ENCODE measurements around the gene UBE3B. TPM values are rescaled to one million over a fixed set of nuclear protein-coding genes. Genes with fewer than 3 reads are reported as not detected.
A peak's percentile ranks its signal among the peaks of the same experiment; 100 is the strongest.

The UBE3B gene
- total and polyA plus RNA-seq, 4 donors = 10.0 to 58.9 (median 26.8) TPM

GRCh38 chr12:109444259-109444658 is 33.2 kb upstream of the UBE3B start:
- TF ChIP-seq CTCF (IDR thresholded peaks at IDR 0.05; ENCODE audit: control extremely low read depth, extremely low read depth) = no peak
- H3K27ac ChIP-seq (ENCODE audit: low read depth in 1 of 2, low read length in 1 of 2) = peak overlapping the region in 1 of 2 donors; percentile 26
- peak in 1 of 3 donors; percentile 22 for DNase-seq
- H3K9ac ChIP-seq (ENCODE audit: insufficient read depth in 1 of 2, low read length in 2 of 2) = no peak overlapping the region
- H3K4me3 ChIP-seq = no peak overlapping the region
- H3K36me3 ChIP-seq (ENCODE audit: control insufficient read depth in 4 of 4, insufficient read depth in 4 of 4, low read length in 4 of 4) = peaks cover 0 to 15% (median 8%) of the 10 kb centered on the region in 4 donors
- peaks cover 0 to 2% (median 0%) of the 10 kb centered on the region in 5 donors for H3K4me1 ChIP-seq (ENCODE audit: control insufficient read depth in 5 of 5, insufficient read depth in 5 of 5, low read length in 5 of 5)
- ATAC-seq (ENCODE audit: insufficient read depth, low FRiP score) = peak; percentile 13
- no peaks in the 10 kb centered on the region for H3K9me3 ChIP-seq (ENCODE audit: control insufficient read depth in 4 of 4, insufficient read depth in 3 of 4, low read length in 3 of 4)
- WGBS, 2 donors = 61 to 70% methylated on average over 6 of the region's 6 CpGs
- H3K27me3 ChIP-seq (ENCODE audit: control insufficient read depth in 3 of 3, insufficient read depth in 3 of 3, low read length in 2 of 3) = no peaks in the 10 kb centered on the region

- H3K4me1 ChIP-seq (ENCODE audit: control insufficient read depth in 5 of 5, insufficient read depth in 5 of 5, low read length in 5 of 5) = peaks cover 0 to 2% (median 0%) of the 10 kb centered on the region in 5 donors
- H3K9me3 ChIP-seq (ENCODE audit: control insufficient read depth in 4 of 4, insufficient read depth in 3 of 4, low read length in 3 of 4) = no peaks in the 10 kb centered on the region
- no peak overlapping the region for H3K27ac ChIP-seq (ENCODE audit: low read depth in 1 of 2, low read length in 1 of 2)
- 88 to 92% methylated on average over 2 of the region's 2 CpGs for WGBS, 2 donors
- no peak for DNase-seq
- no peaks in the 10 kb centered on the region for H3K27me3 ChIP-seq (ENCODE audit: control insufficient read depth in 3 of 3, insufficient read depth in 3 of 3, low read length in 2 of 3)
- H3K4me3 ChIP-seq = no peak overlapping the region
- no peak for ATAC-seq (ENCODE audit: insufficient read depth, low FRiP score)
- no peak overlapping the region for H3K9ac ChIP-seq (ENCODE audit: insufficient read depth in 1 of 2, low read length in 2 of 2)
- peaks cover 2 to 17% (median 8%) of the 10 kb centered on the region in 4 donors for H3K36me3 ChIP-seq (ENCODE audit: control insufficient read depth in 4 of 4, insufficient read depth in 4 of 4, low read length in 4 of 4)
- TF ChIP-seq CTCF (IDR thresholded peaks at IDR 0.05; ENCODE audit: control extremely low read depth, extremely low read depth) = no peak
Measured at GRCh38 chr12:109445191-109445609, 32.2 kb upstream of the UBE3B start.

GRCh38 chr12:109446869-109447268 is 30.6 kb upstream of the UBE3B start:
- no peak overlapping the region for H3K27ac ChIP-seq (ENCODE audit: low read depth in 1 of 2, low read length in 1 of 2)
- no peak for DNase-seq
- no peak overlapping the region for H3K9ac ChIP-seq (ENCODE audit: insufficient read depth in 1 of 2, low read length in 2 of 2)
- H3K4me3 ChIP-seq = no peak overlapping the region
- H3K9me3 ChIP-seq (ENCODE audit: control insufficient read depth in 4 of 4, insufficient read depth in 3 of 4, low read length in 3 of 4) = no peaks in the 10 kb centered on the region
- no peak for TF ChIP-seq CTCF (IDR thresholded peaks at IDR 0.05; ENCODE audit: control extremely low read depth, extremely low read depth)
- WGBS, 2 donors = 85 to 88% methylated on average over 8 of the region's 8 CpGs
- peaks cover 0 to 3% (median 0%) of the 10 kb centered on the region in 5 donors for H3K4me1 ChIP-seq (ENCODE audit: control insufficient read depth in 5 of 5, insufficient read depth in 5 of 5, low read length in 5 of 5)
- ATAC-seq (ENCODE audit: insufficient read depth, low FRiP score) = no peak
- no peaks in the 10 kb centered on the region for H3K27me3 ChIP-seq (ENCODE audit: control insufficient read depth in 3 of 3, insufficient read depth in 3 of 3, low read length in 2 of 3)
- H3K36me3 ChIP-seq (ENCODE audit: control insufficient read depth in 4 of 4, insufficient read depth in 4 of 4, low read length in 4 of 4) = peaks cover 2 to 30% (median 15%) of the 10 kb centered on the region in 4 donors

- 87 to 88% methylated on average over 9 of the region's 9 CpGs for WGBS, 2 donors
- no peaks in the 10 kb centered on the region for H3K27me3 ChIP-seq (ENCODE audit: control insufficient read depth in 3 of 3, insufficient read depth in 3 of 3, low read length in 2 of 3)
- ATAC-seq (ENCODE audit: insufficient read depth, low FRiP score) (no peak), DNase-seq (no peak)
- H3K4me3 ChIP-seq = no peak overlapping the region
- peaks cover 0 to 3% (median 0%) of the 10 kb centered on the region in 5 donors for H3K4me1 ChIP-seq (ENCODE audit: control insufficient read depth in 5 of 5, insufficient read depth in 5 of 5, low read length in 5 of 5)
- H3K9me3 ChIP-seq (ENCODE audit: control insufficient read depth in 4 of 4, insufficient read depth in 3 of 4, low read length in 3 of 4) = no peaks in the 10 kb centered on the region
- no peak overlapping the region for H3K27ac ChIP-seq (ENCODE audit: low read depth in 1 of 2, low read length in 1 of 2)
- no peak for TF ChIP-seq CTCF (IDR thresholded peaks at IDR 0.05; ENCODE audit: control extremely low read depth, extremely low read depth)
- H3K9ac ChIP-seq (ENCODE audit: insufficient read depth in 1 of 2, low read length in 2 of 2) = no peak overlapping the region
- H3K36me3 ChIP-seq (ENCODE audit: control insufficient read depth in 4 of 4, insufficient read depth in 4 of 4, low read length in 4 of 4) = peaks cover 7 to 29% (median 21%) of the 10 kb centered on the region in 4 donors
Measured at GRCh38 chr12:109447482-109447881, 30.0 kb upstream of the UBE3B start.
